ENCODE results near the gene IFI6. TPM values are rescaled to one million over a fixed set of nuclear protein-coding genes. Genes with fewer than 3 reads are reported as not detected.

IFI6 gene
- polyA plus RNA-seq, 1 donor (not counting 4 experiments of a cell fraction or from before 2014, with no cell fraction given) = 618 TPM

DNA sequence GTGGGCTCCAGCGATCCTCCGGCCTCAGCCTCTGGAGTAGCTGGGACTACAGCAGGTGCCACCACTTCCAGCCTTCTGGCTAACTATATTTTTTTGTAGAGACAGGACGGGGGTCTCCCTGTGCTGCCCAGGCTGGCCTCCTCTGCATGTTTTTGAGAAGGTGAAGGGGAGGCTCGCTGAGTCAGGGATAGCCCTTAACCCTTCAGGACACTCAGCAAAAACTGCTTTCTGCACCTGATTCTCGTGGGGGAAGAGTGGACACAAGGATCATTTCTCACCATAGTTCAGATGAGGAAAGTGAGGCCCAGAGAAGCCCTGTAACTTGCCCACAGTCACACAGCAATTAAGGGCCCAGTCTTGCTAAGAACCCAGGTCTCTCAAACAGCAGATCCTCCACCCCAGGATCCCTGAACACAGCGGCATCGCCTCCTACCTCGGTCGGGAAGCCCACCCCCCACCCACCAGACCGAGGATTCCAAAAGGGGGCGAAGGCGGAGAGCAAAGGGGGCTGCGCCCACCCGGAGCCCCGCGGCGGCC is 38.3 kb downstream of the IFI6 start:
- Histone ChIP-seq H3K9me3 (ENCODE audit: control insufficient read depth, low read depth, low read length) (no peaks in the 10 kb centered on the region), H3K4me2 (ENCODE audit: control insufficient read depth, extremely low read depth, insufficient read depth, low read depth, low read length) (peak overlapping the region; percentile 52), H3K27ac (ENCODE audit: control insufficient read depth, insufficient read depth, low read length) (no peak overlapping the region), H2AFZ (ENCODE audit: control insufficient read depth, low read length) (no peak overlapping the region), H3K9me1 (ENCODE audit: control insufficient read depth, extremely low read depth, insufficient read depth, low read length) (no peaks in the 10 kb centered on the region), H3K4me3 (ENCODE audit: control insufficient read depth in 2 of 3, extremely low read depth in 1 of 3, insufficient read depth in 2 of 3, low read depth in 1 of 3, low read length in 3 of 3) (peak overlapping the region in 2 of 3 experiments; percentile 27 to 34), H3K36me3 (ENCODE audit: control insufficient read depth in 2 of 2, extremely low read depth in 1 of 2, insufficient read depth in 2 of 2, low read length in 2 of 2) (no peaks in the 10 kb centered on the region), H4K20me1 (ENCODE audit: control insufficient read depth, extremely low read depth, insufficient read depth, low read length) (no peaks in the 10 kb centered on the region), H3K4me1 (ENCODE audit: control insufficient read depth, extremely low read depth, insufficient read depth, low read length) (peaks cover 8% of the 10 kb centered on the region), H3K79me2 (ENCODE audit: control insufficient read depth, insufficient read depth, low read length) (no peaks in the 10 kb centered on the region), H3K27me3 (ENCODE audit: control insufficient read depth, extremely low read depth, insufficient read depth, low read length) (peaks cover 16% of the 10 kb centered on the region), H3K9ac (ENCODE audit: control insufficient read depth, extremely low read depth, insufficient read depth, low read length) (peak overlapping the region; percentile 2)
- FAIRE-seq (no peak), DNase-seq (ENCODE audit: low read depth, low spot score) (no peak)
- dilution Hi-C loops (cut with MboI; ENCODE audit: extremely low pct_ligation_motif_present, low sequenced_read_pairs) = no loop called here
- TF ChIP-seq, protein P1, sequence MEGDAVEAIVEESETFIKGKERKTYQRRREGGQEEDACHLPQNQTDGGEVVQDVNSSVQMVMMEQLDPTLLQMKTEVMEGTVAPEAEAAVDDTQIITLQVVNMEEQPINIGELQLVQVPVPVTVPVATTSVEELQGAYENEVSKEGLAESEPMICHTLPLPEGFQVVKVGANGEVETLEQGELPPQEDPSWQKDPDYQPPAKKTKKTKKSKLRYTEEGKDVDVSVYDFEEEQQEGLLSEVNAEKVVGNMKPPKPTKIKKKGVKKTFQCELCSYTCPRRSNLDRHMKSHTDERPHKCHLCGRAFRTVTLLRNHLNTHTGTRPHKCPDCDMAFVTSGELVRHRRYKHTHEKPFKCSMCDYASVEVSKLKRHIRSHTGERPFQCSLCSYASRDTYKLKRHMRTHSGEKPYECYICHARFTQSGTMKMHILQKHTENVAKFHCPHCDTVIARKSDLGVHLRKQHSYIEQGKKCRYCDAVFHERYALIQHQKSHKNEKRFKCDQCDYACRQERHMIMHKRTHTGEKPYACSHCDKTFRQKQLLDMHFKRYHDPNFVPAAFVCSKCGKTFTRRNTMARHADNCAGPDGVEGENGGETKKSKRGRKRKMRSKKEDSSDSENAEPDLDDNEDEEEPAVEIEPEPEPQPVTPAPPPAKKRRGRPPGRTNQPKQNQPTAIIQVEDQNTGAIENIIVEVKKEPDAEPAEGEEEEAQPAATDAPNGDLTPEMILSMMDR (optimal IDR thresholded peaks at IDR 0.05 in 1 of 3, IDR thresholded peaks at IDR 0.05 in 1 of 3, conservative IDR thresholded peaks at IDR 0.05 in 1 of 3; ENCODE audit: extremely low read depth in 1 of 3, insufficient read depth in 2 of 3, low read length in 3 of 3) = no peak
- TF ChIP-seq EZH2 (IDR thresholded peaks at IDR 0.05; ENCODE audit: low read length) = no peak

DNA sequence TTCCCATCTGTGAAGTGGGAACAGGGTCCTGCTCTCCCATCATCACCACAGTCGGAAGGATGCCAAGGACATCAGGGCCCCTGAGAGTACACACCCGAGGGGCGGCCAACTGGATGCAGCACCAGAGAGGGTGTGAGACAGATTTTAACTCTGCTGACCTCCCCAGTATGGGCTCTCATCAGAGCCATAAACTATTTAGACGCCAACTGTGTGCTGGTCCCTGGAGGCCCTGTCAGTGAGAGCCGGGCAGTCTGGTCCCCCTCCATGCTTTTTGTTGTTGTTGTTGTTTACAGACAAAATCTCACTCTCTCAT is 38.7 kb downstream of the IFI6 start:
- no peak overlapping the region for H3K4me3 ChIP-seq (ENCODE audit: control insufficient read depth in 2 of 3, extremely low read depth in 1 of 3, insufficient read depth in 2 of 3, low read depth in 1 of 3, low read length in 3 of 3)
- no peak overlapping the region for H3K4me2 ChIP-seq (ENCODE audit: control insufficient read depth, extremely low read depth, insufficient read depth, low read depth, low read length)
- no peaks in the 10 kb centered on the region for H4K20me1 ChIP-seq (ENCODE audit: control insufficient read depth, extremely low read depth, insufficient read depth, low read length)
- H3K9me3 ChIP-seq (ENCODE audit: control insufficient read depth, low read depth, low read length) = no peaks in the 10 kb centered on the region
- TF ChIP-seq EZH2 (IDR thresholded peaks at IDR 0.05; ENCODE audit: low read length) = no peak
- TF ChIP-seq, protein P1 (optimal IDR thresholded peaks at IDR 0.05 in 1 of 3, IDR thresholded peaks at IDR 0.05 in 1 of 3, conservative IDR thresholded peaks at IDR 0.05 in 1 of 3; ENCODE audit: extremely low read depth in 1 of 3, insufficient read depth in 2 of 3, low read length in 3 of 3) = no peak
- no peaks in the 10 kb centered on the region for H3K36me3 ChIP-seq (ENCODE audit: control insufficient read depth in 2 of 2, extremely low read depth in 1 of 2, insufficient read depth in 2 of 2, low read length in 2 of 2)
- DNase-seq (ENCODE audit: low read depth, low spot score) (no peak), FAIRE-seq (no peak)
- no peaks in the 10 kb centered on the region for H3K9me1 ChIP-seq (ENCODE audit: control insufficient read depth, extremely low read depth, insufficient read depth, low read length)
- H3K27ac ChIP-seq (ENCODE audit: control insufficient read depth, insufficient read depth, low read length) = no peak overlapping the region
- dilution Hi-C loops (cut with MboI; ENCODE audit: extremely low pct_ligation_motif_present, low sequenced_read_pairs) = no loop called here
- no peaks in the 10 kb centered on the region for H3K79me2 ChIP-seq (ENCODE audit: control insufficient read depth, insufficient read depth, low read length)
- H3K27me3 ChIP-seq (ENCODE audit: control insufficient read depth, extremely low read depth, insufficient read depth, low read length) = peaks cover 16% of the 10 kb centered on the region
- no peak overlapping the region for H3K9ac ChIP-seq (ENCODE audit: control insufficient read depth, extremely low read depth, insufficient read depth, low read length)
- no peak overlapping the region for H2AFZ ChIP-seq (ENCODE audit: control insufficient read depth, low read length)
- peaks cover 8% of the 10 kb centered on the region for H3K4me1 ChIP-seq (ENCODE audit: control insufficient read depth, extremely low read depth, insufficient read depth, low read length)
